ENCODE results near the gene EPC2.

EPC2 gene, protein sequence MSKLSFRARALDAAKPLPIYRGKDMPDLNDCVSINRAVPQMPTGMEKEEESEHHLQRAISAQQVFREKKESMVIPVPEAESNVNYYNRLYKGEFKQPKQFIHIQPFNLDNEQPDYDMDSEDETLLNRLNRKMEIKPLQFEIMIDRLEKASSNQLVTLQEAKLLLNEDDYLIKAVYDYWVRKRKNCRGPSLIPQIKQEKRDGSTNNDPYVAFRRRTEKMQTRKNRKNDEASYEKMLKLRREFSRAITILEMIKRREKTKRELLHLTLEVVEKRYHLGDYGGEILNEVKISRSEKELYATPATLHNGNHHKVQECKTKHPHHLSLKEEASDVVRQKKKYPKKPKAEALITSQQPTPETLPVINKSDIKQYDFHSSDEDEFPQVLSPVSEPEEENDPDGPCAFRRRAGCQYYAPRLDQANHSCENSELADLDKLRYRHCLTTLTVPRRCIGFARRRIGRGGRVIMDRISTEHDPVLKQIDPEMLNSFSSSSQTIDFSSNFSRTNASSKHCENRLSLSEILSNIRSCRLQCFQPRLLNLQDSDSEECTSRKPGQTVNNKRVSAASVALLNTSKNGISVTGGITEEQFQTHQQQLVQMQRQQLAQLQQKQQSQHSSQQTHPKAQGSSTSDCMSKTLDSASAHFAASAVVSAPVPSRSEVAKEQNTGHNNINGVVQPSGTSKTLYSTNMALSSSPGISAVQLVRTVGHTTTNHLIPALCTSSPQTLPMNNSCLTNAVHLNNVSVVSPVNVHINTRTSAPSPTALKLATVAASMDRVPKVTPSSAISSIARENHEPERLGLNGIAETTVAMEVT

DNA sequence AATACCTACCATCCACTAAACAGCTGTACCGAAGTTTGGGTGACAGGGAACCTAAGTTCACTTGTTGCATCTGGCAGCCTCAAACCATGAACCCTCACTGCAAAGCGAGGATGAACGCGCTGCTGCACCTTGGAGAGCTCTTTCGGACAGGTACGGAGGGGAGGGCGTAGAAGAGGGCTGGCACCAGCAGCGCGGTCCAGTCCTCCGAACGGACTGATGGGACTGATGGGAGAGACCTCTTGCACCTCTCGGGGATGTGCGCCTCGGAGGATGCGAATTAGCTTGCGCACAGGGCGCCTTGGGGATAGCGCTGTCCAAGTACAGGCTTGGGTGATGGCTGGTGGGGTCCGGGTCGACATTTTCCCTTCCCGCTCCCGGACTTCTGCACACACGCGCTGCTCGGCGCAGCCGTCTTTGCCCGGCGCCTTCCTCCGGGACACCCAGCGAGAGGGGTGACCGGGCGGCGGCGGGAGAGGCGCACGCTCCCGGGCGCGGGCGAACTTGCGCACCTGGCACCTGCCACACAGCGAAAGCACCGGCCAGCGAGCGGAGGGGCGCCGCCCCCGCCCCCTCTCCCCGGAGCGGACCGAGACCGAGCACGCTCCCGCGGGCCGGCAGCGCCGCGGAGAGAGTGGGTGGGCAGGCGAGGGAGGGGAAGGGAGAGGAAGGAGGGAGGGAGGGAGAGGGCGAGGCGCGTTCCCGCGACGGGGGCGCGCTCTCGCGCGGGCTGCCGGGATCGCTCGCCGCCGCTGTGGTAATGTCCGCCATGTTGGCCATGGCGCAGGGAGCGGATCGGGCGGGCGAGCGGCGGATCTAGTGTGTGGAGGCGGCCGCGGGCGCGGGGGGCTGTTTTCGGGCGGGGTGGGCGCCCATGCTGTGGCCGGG is at the start of gene EPC2:
TSS of gene EPC2 (plus strand) at position 754 of the 885 bp plus-strand sequence. CDS start 267 bp downstream, outside the sequence.
- DNase-seq, result peak; percentile 89

DNA sequence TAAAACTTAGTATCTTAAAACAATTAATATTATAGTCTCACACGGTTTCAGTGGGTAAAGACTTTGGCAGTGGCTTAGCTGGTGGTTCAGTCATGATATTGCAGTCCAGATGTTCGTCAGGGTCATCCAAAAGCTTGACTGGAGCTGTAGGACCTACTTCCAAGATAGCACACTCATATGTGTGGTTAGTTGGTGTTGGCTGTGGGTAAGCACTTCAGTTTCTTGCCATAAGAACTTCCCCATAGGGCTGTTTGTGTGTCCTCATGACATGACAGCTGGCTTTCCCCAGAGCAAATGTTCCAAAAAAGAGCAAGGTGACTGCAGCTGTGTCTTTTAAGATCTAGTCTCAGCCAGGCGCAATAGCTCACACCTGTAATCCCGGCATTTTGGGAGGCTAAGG is 48.5 kb upstream of the EPC2 start:
- no peak for DNase-seq

DNA sequence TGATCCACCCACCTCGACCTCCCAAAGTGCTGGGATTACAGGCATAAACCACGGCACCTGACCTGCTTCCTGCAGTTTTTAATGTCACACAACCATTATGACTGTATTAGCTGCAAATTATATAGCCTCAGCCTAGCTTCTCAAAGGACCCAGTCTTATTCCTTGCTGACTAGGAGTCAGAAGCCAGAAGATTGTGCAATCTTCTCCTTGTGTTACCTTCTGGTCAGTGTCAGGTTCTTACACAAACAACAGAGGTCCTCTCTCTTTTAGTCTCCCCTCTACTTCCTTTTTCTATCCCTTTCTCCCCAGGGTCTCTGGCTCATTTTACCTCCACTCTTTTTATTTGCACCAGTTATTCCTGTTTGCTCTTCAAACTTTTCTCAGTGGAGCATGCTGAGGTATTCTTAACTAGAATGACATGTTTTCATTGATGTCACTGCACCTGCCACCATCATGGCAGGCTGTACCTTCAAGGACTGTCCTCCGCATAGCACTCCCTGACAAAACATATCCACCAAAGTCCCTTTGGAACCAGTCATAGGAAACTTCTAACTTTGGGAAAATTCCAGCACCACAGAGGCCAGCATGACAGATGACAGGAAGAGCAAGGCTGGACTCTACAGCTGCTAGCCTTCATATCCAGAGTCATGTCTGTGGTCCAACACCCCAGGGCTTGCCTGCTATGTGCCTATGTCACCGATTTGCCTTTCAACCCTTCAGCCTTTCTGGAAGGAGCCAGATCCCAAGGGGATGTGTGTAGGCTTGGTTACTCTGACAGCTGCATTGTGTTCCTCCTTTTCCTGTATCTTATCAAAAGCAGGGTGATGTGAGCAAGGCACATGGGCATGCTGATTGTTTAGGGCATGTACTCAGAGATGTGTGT is 45.2 kb upstream of the EPC2 start:
- no peak for DNase-seq

DNA sequence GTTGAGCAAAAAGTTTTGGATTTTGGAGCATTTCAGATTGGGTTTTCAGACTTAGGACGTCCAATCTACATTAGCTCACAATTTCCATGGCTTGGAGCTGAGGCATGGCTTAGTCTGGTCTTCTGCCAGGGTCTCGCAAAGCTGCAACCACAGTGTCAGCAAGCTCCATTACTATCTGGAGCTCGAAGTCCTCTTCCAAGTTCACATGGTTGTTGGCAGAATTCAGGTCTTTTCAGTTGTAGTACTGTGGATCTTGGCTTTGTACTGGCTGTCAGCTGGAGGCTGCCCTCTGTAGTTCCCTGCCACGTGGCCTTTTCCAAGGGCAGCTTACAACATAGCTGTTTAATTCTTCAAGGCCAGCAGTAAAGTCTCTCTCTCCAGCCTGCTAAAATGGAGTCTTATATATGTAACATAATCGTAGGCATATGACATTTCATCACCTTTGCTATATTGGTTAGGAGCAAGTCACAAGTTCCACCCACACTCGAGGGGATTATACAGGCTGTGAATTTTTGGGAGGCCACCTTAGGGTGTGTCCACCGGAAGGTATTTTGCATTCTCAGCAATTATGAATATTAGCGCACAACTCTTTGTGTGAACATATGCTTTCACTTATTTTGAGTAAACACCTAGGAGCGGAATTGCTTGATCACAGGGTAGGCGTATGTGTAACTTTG is 41.5 kb upstream of the EPC2 start:
- DNase-seq, result no peak

DNA sequence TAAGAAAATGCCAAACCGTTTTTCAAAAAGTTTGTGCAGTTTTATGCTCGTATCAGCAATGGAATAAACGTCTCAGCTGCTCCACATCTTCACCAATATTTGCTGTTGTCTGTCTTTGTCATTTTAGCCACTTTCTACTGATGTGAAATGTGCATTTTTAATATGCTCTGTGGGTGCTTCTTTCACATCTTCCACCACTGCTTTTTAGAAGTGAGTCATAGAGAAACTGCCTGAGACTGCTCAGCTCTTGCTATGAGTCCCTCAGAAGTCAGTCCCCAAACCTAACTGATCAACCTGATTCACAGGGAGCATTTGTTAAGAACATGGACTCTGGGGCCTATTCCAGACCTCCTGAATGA is 41.0 kb upstream of the EPC2 start:
- DNase-seq, result no peak

DNA sequence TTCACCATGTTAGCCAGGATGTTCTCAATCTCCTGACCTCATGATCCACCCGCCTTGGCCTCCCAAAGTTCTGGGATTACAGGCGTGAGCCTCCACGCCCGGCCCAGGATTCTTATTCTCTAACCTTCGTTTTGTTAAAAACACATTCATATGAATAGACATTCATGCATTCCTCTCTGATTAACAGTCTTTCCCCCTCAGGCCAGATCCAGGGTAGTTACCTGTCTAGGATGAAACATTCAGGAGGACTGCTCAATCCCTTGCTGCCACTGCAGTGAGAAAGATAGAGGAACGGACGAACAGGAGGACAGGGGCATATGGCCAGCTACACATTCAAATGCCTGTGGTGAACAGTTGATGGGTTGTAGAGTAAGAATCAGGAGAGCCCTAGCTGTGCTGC is 39.6 kb upstream of the EPC2 start:
- no peak for DNase-seq

DNA sequence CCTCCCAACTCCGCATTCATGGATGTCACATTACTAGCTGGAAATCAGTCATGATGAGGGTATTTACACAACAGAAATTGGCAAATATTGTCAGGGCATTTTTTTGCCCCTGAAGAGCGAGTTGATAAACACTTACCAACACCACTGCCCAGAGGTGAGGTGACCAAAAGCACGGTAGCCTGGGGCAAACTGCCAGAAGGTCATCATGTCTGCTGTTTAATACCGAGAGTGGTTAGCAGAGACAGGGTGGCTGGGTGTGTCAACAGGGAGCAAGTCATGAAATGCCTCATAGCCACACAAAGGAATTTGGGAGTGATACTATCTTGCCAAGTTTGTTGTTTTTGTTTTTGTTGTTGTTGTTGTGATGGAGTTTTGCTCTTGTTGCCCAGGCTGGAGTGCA is 37.0 kb upstream of the EPC2 start:
- no peak for DNase-seq

DNA sequence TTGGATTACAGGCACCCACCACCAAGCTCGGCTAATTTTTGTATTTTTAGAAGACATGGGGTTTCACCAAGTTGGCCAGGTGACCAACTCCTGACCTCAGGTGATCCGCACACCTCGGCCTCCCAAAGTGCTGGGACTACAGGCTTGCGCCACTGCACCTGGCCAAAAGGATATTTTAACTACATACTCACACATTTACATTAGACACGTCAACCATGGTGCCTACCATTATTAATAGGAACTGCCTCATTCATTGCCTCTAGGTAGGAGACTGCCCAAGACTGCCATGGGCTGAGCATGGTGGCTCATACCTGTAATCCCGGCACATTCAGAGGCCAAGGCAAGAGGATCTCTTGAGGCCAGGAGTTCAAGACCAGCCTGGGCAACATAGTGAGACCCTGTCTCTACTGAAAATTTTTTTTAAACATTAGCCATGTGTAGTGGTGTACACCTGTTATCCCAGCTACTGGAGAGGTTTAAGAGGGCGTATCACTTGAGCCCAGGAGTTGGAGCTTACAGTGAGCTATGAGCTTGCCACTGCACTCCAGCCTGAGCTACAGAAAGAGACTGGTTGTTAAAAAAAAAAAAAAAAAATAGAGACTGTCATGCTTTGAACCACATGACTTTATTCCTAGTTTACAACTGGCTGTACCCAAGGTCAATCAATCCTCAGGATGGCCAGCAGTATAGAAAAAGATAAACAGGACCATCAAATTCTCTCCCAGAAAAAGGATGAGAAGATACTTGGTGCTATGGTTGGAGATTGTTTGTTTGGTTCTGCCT is 31.1 kb upstream of the EPC2 start:
- no peak for DNase-seq

DNA sequence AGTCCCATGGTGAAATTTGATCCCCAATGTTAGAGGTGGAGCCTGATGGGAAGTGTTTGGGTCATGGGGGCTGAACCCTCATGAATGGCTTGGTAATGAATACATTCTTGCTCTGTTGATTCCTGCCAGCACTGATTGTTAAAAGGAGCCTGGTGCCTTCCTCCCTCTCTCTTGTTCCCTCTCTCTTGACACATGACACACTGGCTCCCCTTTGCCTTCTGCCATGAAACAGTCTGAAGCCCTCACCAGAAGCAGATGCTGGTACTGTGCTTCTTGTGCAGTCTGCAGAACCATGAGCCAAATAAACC is 30.6 kb upstream of the EPC2 start:
- no peak for DNase-seq

DNA sequence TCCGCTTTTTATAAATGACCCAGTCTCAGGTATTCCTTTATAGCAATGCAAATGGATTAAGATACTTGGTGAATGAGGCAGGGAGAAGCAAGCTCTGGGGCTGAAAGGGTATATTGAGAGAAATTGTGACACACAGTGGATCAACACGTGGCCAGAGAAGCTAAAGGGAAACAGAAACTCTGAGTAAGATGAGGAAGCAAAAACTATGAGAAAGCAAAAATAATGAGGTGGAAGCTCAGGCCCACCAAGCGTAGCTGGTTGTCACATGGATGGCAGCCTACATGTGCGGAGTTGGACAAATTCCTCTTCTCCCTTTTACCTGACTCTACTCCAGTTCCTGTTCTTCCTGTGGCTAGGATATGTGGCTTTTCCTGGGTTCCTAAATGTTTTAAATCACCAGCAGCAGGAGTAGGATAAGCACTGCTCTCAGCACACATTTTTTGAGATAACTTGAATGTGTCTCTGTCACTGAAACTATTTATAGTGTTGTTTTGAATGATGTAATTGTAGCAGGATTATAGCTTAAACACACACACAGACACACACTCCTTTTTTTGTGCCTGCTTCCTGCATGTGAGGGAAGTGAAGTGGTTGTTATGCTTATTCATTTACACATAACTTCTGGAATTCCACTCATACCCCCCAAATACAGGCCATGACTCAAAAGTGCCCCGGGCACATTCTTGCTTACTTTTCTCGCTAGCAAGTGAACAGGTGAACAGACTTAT is 30.1 kb upstream of the EPC2 start:
- DNase-seq, result no peak

DNA sequence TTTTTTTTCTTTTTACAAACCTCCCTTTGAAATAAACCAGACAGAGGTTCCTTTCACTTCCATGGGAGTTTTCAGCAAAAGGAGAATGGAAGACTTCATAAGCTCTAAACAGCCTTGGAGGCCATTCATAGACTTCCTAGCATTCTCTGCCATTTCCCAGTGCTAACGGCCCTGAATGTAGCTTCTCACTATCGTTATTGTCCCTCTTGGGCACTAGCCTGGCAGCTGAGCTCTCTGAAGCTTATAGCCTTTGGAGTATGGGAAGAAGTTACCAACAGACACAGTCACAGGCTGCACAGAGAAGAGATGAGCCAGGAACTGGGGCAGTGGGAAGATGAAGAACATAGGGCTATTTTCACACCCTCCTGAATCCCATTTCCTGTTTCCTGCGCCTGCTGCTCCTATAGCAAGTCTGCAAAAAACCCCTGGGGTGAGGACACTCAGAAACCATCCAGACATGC is 29.1 kb upstream of the EPC2 start:
- DNase-seq, result no peak

DNA sequence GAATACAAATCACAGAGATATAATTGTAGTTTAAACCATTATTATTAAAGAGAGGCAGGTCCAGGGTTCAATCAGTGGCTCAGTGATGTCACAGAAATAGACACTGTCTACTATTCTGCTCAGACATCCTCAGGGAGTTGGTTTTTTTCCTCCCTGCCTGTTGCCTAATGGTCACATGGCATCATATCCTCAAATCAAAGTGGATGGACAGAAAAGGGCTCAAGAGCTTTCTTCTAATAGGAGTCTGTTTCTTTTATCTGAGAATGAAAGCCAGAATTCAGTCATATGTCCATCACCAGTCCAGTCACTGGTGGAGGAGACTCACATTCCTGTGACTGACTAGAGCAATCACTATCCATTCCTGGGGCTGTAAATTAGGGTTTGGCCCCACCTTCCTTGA is 27.9 kb upstream of the EPC2 start:
- DNase-seq, result no peak

DNA sequence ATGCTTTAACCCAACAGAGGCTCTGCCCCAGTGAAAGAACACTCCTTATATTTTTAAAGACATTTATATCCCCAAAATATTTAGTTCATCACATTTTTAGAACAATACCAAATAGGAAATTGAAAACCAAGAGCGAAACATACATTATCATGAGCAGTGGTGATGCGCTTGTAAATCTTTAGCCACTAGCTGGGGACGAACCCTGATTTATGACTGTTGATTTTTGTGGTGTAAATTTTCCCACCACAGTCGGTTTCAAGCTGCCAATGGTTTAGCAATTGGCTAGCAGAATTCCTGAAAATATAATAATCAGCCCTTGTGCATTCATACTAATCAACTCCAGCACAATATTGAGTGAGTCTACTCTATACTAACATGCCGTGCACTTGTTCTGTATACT is 27.3 kb upstream of the EPC2 start:
- DNase-seq, result no peak

DNA sequence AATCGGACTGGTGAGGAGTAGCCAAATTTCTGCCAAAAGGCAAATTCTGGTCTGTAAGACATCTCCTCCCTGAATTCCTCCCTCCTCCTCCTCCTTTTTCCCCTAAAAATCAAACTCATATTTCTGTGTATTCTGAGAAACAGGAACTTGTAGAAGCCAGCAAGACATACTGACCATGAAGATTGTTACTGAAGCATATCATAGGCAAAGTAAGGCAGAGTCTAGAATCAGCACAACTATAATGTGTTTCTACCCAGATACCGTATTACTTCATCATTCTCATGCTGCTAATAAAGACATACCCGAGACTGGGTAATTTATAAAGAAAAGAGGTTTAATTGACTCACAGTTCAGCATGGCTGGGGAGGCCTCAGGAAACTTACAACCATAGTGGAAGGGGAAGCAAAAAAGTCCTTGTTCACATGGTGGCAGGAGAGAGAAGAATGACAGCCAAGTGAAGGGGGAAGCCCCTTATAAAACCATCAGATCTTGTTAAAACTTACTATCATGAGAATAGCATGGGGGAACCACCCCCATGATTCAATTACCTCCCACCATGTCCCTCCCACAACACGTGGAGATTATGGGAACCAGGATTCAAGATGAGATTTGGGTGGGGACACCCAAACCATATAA is 24.9 kb upstream of the EPC2 start:
- DNase-seq, result no peak

DNA sequence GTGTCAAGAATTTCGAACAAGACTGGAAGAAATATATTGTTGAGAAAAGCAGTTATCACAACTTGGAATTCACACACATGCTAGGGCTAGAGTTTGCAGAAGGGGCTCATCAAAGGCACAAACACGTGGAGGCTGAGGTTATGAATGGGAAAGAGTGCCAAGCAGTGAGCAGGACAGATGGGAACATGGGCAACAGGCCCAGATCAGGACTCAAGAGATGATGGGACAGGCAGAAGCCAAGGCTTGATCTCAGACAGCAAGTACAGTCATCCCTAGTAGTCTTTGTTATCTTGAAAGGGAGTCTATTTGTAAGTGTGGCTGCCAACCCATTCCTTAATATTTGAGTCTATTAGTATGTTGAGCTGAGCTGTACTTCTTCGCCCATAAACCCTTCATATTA is 22.2 kb upstream of the EPC2 start:
- no peak for DNase-seq

DNA sequence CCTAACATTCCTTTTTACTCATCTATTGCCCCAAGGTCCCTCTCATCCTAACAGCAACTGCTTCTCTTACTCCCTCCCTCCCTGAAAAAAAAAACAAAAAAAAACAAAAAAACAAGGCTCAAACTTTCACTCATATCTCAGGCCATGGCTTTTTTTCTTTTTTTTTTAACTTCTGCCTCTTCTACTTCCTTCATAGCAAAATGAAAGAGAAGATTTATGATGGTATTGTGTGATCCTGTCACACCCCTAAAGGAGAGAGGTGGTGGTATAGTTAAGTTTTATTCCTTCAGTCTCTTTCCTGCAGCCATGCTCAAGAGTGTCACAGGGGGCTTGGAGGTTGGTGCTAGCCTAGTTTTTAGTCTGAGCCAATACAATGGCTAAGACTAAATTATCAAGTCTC is 21.5 kb upstream of the EPC2 start:
- DNase-seq, result no peak

DNA sequence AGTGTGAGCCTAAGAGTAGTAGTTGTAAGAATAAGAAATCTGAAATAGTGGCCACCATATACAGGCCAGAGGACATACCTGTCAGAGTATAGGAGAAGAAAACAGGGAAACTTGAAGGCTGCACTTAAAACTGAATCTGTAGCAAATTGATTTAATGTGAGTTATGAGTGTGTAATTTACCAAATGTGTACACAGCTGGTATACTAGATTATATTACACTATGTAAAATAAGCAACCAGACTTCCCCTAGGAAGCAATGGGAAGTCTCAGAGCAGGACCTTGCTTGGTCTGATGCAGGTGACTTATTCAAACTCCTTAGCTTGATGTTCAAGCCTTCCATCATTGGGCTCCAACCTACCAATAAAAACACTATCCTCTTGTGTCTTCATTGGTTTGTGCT is 17.3 kb upstream of the EPC2 start:
- no peak for DNase-seq

DNA sequence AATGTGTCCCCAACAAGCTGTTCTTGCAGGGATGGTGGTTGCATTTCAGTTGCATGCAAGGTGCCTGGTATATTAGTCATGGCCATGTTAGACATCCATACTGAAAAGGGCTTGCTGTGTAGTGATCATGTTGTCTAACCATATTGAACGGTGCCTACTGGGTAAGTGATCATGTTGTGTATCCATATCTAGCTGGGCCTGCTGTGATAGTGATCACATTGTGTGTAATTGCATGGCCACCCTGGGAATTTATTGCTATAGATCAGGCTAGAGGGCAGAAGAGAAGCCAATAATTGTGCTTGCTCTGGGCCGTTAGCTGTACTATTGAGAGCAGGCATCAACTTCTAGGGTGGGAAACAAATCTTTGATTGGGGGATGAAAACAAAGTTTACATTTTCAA is 9.8 kb upstream of the EPC2 start:
- no peak for DNase-seq

DNA sequence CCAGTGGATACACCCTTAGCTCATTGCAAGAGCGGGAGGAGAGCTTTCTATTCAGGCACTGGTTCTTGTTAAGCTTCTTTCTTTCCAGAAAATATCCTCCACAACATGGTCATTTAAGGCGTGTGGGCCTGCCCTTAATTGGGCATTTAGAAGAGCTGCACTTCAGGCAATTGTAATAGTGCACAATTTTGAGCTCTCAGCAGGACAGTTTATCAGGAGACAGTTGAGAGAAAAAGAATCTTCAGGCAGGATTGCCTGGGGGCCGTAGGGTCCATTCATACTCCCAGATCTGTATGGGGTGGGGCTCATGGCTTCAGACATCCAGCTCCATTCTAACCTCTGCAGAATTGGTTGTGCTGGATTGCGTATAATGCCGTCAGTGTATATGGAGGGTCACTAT is 6.0 kb upstream of the EPC2 start:
- no peak for DNase-seq

DNA sequence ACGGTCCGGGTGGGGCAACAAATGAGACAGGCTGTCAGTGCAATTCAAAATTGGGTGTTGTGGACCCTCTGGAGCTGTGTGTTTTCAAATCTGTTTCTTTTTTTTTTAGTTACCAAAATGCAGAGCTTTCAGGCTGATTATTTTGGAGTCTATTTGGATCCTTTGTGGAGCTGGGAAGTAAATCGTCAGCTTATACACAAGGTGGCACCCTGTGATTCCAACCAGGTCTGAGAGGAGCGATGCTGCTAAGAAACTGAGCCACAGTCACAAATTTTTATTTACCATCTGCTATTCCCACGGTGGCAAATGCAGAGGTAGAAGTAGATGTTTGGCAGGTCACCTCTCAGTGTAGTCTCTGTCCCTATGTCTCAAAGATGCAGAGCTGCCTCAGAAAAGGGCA is 3.8 kb upstream of the EPC2 start:
- no peak for DNase-seq
